IMR-90 (cell line): ENCODE measurements around the gene SLITRK2. TPM values are rescaled to one million over a fixed set of nuclear protein-coding genes. Genes with fewer than 3 reads are reported as not detected.

Experiments used
- ATAC-seq: fragments of 200-7000 bp; cut with Tn5 transposase; 2 replicates; pipeline ENCODE4 v1.9.1; 2020; ENCODE audit warnings: low read depth, mild to moderate bottlenecking, moderate library complexity
- BruUV-seq: library from RNA; stranded (reverse); fragments of 400-500 nt; replicated peaks from 2 replicates; lab custom pipeline; 2021; lab: Mats Ljungman, UMichigan
- CTCF ChIA-PET: fragments of 300-600 bp; formaldehyde crosslinking; extraction: SDS; loops from one replicate; lab custom pipeline; 2021; ENCODE audit warnings: antibody characterized with exemption; lab: Yijun Ruan, JAX
- POLR2A ChIA-PET: fragments of 300-600 bp; sonication (Branson Sonifier 250); formaldehyde crosslinking; loops from one replicate; lab custom pipeline; 2022; ENCODE audit warnings: antibody characterized with exemption; ENCODE audit not compliant: unreplicated experiment; lab: Charles Lee
- DNase-seq: peaks from one replicate; pipeline ENCODE4 v3.0.0; 2013
- H2AFZ ChIP-seq: replicated peaks from 2 replicates; pipeline ENCODE3; 2013; ENCODE audit warnings: low read length, mild to moderate bottlenecking; ENCODE audit not compliant: poor library complexity
- H2AK5ac ChIP-seq: 2 replicates; pipeline ENCODE4 v1.6.1; 2013; ENCODE audit warnings: low read depth, low read length, inconsistent platforms
- H2AK9ac ChIP-seq: replicated peaks from 2 replicates; pipeline ENCODE3; 2013; ENCODE audit warnings: mild to moderate bottlenecking, low read depth, low read length, moderate library complexity; ENCODE audit not compliant: poor library complexity
- H2BK120ac ChIP-seq: 2 replicates; pipeline ENCODE4 v1.6.1; 2013; ENCODE audit warnings: low read depth, low read length, inconsistent platforms
- H2BK15ac ChIP-seq: 3 replicates; pipeline ENCODE4 v1.6.1; 2013; ENCODE audit warnings: low read depth, low read length, inconsistent platforms
- H2BK20ac ChIP-seq: 2 replicates; pipeline ENCODE4 v1.6.1; 2013; ENCODE audit warnings: low read depth, mild to moderate bottlenecking, inconsistent platforms, low read length, moderate library complexity
- H2BK5ac ChIP-seq: 2 replicates; pipeline ENCODE4 v1.6.1; 2013; ENCODE audit warnings: mild to moderate bottlenecking, low read depth, low read length, inconsistent platforms; ENCODE audit not compliant: poor library complexity, severe bottlenecking
- H3K14ac ChIP-seq: replicated peaks from 2 replicates; pipeline ENCODE4 v1.6.1; 2013; ENCODE audit warnings: low read depth, low read length, inconsistent platforms
- H3K18ac ChIP-seq: 2 replicates; pipeline ENCODE4 v1.6.1; 2013; ENCODE audit warnings: low read depth, low read length, control low read depth
- H3K23ac ChIP-seq: 2 replicates; pipeline ENCODE4 v1.6.1; 2013; ENCODE audit warnings: low read depth, low read length, inconsistent platforms
- H3K27ac ChIP-seq: 2 replicates; pipeline ENCODE4 v1.5.1; 2013; ENCODE audit warnings: mild to moderate bottlenecking, control low read depth, low read length; ENCODE audit not compliant: insufficient read depth
- H3K27me3 ChIP-seq: 2 replicates; pipeline ENCODE4 v1.6.1; 2013; ENCODE audit warnings: low read length; ENCODE audit not compliant: control insufficient read depth, insufficient read depth
- H3K36me3 ChIP-seq: 2 replicates; pipeline ENCODE4 v1.6.1; 2013; ENCODE audit warnings: low read length, mixed read lengths; ENCODE audit not compliant: control insufficient read depth, insufficient read depth
- H3K4ac ChIP-seq: 2 replicates; pipeline ENCODE4 v1.6.1; 2013; ENCODE audit warnings: low read depth, low read length, inconsistent platforms
- H3K4me1 ChIP-seq: 2 replicates; pipeline ENCODE4 v1.6.1; 2013; ENCODE audit warnings: low read length, mixed read lengths; ENCODE audit not compliant: control insufficient read depth, insufficient read depth
- H3K4me2 ChIP-seq: 2 replicates; pipeline ENCODE4 v1.6.1; 2013; ENCODE audit warnings: low read depth, mild to moderate bottlenecking, control low read depth, low read length, moderate library complexity
- H3K4me3 ChIP-seq: 2 replicates; pipeline ENCODE4 v1.5.1; 2013; ENCODE audit warnings: low read depth, mild to moderate bottlenecking, control low read depth, low read length, moderate library complexity; ENCODE audit not compliant: insufficient read depth
- H3K56ac ChIP-seq: 2 replicates; pipeline ENCODE4 v1.6.1; 2013; ENCODE audit warnings: low read length, inconsistent platforms; ENCODE audit not compliant: insufficient read depth; ENCODE audit errors: extremely low read depth
- H3K79me1 ChIP-seq, 2 experiments: 2 replicates each; pipeline ENCODE4 v1.6.1; 2013; ENCODE audit warnings: low read length in 2 of 2, inconsistent platforms in 1 of 2, low read depth in 1 of 2
- H3K9ac ChIP-seq: 2 replicates; pipeline ENCODE4 v1.6.1; 2013; ENCODE audit warnings: low read depth, low read length, control low read depth
- H3K9me1 ChIP-seq: 2 replicates; pipeline ENCODE4 v1.6.1; 2013; ENCODE audit warnings: low read length, inconsistent platforms; ENCODE audit not compliant: insufficient read depth
- H3K9me3 ChIP-seq: 2 replicates; pipeline ENCODE4 v1.6.1; 2013; ENCODE audit warnings: low read length; ENCODE audit not compliant: control insufficient read depth, insufficient read depth
- H4K20me1 ChIP-seq: 2 replicates; pipeline ENCODE4 v1.6.1; 2013; ENCODE audit warnings: low read length, inconsistent platforms; ENCODE audit not compliant: insufficient read depth
- H4K5ac ChIP-seq: 2 replicates; pipeline ENCODE4 v1.6.1; 2013; ENCODE audit warnings: mild to moderate bottlenecking, low read depth, low read length, control low read depth
- H4K8ac ChIP-seq, 2 experiments: 2 replicates each; pipeline ENCODE4 v1.6.1; 2013; ENCODE audit warnings: low read depth in 2 of 2, low read length in 2 of 2, control low read depth in 1 of 2, inconsistent platforms in 1 of 2
- H4K91ac ChIP-seq: 2 replicates; pipeline ENCODE4 v1.6.1; 2013; ENCODE audit warnings: low read depth, low read length, inconsistent platforms; ENCODE audit not compliant: insufficient read depth
- BHLHE40 ChIP-seq: fragments of 150-350 bp; IDR thresholded peaks from 2 replicates; pipeline ENCODE4 v1.6.1; 2016; ENCODE audit warnings: mild to moderate bottlenecking, low read depth, low read length
- MXI1 ChIP-seq: IDR thresholded peaks from 2 replicates; pipeline ENCODE4 v1.6.1; 2012; ENCODE audit warnings: low read depth, mild to moderate bottlenecking, low read length, moderate library complexity, borderline replicate concordance
- WGBS, 2 experiments: methylation state at CpG; one replicate each; pipeline versions ENCODE4 v1.1.5 to v1.1.7; 2013; ENCODE audit warnings: missing lambda C conversion rate in 2 of 2; ENCODE audit not compliant: insufficient read length in 1 of 2; ENCODE audit errors: extremely low coverage in 2 of 2; 5-methylcytosine and 5-hydroxymethylcytosine counted together
- dilution Hi-C: fragments of 300-500 bp; cut with HindIII; formaldehyde crosslinking; loops from one replicate; pipeline ENCODE4 v1.14.3; 2018; ENCODE audit warnings: low sequenced_read_pairs; ENCODE audit not compliant: unreplicated experiment
- in situ Hi-C: fragments of 300-500 bp; cut with MboI; formaldehyde crosslinking; loops from 3 replicates; pipeline ENCODE4 v1.14.3; 2019; ENCODE audit warnings: low sequenced_read_pairs, inconsistent platforms, mixed read lengths
- intact Hi-C: fragments of 100-400 bp; cut with micrococcal nuclease; formaldehyde crosslinking; loops from 2 replicates; pipeline ENCODE4 v1.10.0; 2022
- polyA plus RNA-seq, 3 experiments: library from polyadenylated mRNA; depleted of rRNA; stranded (reverse); fragments of >200 nt; gene quantifications; 2 replicates each; pipeline ENCODE4 v1.2.3, GENCODE V29; 2012; ENCODE audit warnings: low replicate concordance in 1 of 3
- total RNA-seq: library from RNA; depleted of rRNA; stranded (reverse); fragments of >200 nt; gene quantifications from 2 replicates; pipeline ENCODE4 v1.2.3, GENCODE V29; 2012
- TF ChIP-seq, protein P1 (sequence below): fragments of 150-350 bp; IDR thresholded peaks from 2 replicates; pipeline ENCODE4 v1.6.1; 2017; ENCODE audit warnings: mild to moderate bottlenecking, antibody characterized with exemption, low read length, low read depth

SLITRK2 gene
- total and polyA plus RNA-seq, 2 of the 4 experiments (the other 2 are of a cell fraction), result not detected

DNA sequence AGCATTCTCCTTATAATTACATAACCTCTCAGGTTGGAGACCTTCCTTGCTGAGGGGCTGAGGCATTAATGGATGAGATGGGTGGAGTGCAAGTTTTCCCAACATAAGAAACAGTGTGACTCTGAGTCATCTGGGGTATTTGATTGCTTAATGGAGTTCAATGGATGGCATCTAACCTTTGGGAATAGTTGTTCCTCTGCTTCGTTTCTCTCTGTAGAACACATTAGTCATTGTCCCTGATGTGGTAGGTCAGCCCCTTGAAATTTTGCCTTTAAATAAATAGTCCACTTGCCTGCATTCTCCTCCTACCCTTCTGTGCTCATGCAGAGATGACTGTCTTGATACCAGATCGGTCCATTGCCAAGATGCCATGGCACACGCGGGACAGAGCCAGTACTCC, 38.6 kb downstream of the SLITRK2 start:
- Histone ChIP-seq H3K4ac (no peak overlapping the region), H2AK9ac (no peak overlapping the region), H2BK20ac (no peak overlapping the region), H3K27me3 (no peaks in the 10 kb centered on the region), H2BK120ac (no peak overlapping the region), H3K4me2 (no peak overlapping the region), H4K91ac (no peak overlapping the region), H3K56ac (no peak overlapping the region), H2BK5ac (no peak overlapping the region), H3K9ac (no peak overlapping the region), H3K4me1 (no peaks in the 10 kb centered on the region), H2BK15ac (no peak overlapping the region), H3K4me3 (no peak overlapping the region), H3K23ac (no peak overlapping the region), H3K27ac (no peak overlapping the region), H3K14ac (no peak overlapping the region), H3K9me3 (peaks cover 10% of the 10 kb centered on the region; the same call in 1 of the 2 replicates), H4K20me1 (no peaks in the 10 kb centered on the region), H3K9me1 (no peaks in the 10 kb centered on the region), H2AK5ac (no peak overlapping the region), H4K5ac (no peak overlapping the region), H3K18ac (no peak overlapping the region), H4K8ac (no peak overlapping the region), H3K79me1 (no peaks in the 10 kb centered on the region), H2AFZ (no peak overlapping the region), H3K36me3 (no peaks in the 10 kb centered on the region)
- dilution Hi-C loops (no loop called here), intact Hi-C loops (no loop called here), in situ Hi-C loops (no loop called here)
- DNase-seq (no peak), ATAC-seq (no peak)
- BruUV-seq, result no TSS peak
- CTCF ChIA-PET, result no interaction called here
- POLR2A ChIA-PET, result no interaction called here
- TF ChIP-seq MXI1 (no peak), BHLHE40 (no peak)
- TF ChIP-seq, protein P1, sequence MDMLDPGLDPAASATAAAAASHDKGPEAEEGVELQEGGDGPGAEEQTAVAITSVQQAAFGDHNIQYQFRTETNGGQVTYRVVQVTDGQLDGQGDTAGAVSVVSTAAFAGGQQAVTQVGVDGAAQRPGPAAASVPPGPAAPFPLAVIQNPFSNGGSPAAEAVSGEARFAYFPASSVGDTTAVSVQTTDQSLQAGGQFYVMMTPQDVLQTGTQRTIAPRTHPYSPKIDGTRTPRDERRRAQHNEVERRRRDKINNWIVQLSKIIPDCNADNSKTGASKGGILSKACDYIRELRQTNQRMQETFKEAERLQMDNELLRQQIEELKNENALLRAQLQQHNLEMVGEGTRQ, result no peak
- WGBS, 2 experiments, result no CpG with 5 or more reads among the region's 4 CpGs
